ENCODE data around the gene SUSD4.

SUSD4 gene, protein sequence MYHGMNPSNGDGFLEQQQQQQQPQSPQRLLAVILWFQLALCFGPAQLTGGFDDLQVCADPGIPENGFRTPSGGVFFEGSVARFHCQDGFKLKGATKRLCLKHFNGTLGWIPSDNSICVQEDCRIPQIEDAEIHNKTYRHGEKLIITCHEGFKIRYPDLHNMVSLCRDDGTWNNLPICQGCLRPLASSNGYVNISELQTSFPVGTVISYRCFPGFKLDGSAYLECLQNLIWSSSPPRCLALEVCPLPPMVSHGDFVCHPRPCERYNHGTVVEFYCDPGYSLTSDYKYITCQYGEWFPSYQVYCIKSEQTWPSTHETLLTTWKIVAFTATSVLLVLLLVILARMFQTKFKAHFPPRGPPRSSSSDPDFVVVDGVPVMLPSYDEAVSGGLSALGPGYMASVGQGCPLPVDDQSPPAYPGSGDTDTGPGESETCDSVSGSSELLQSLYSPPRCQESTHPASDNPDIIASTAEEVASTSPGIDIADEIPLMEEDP

DNA sequence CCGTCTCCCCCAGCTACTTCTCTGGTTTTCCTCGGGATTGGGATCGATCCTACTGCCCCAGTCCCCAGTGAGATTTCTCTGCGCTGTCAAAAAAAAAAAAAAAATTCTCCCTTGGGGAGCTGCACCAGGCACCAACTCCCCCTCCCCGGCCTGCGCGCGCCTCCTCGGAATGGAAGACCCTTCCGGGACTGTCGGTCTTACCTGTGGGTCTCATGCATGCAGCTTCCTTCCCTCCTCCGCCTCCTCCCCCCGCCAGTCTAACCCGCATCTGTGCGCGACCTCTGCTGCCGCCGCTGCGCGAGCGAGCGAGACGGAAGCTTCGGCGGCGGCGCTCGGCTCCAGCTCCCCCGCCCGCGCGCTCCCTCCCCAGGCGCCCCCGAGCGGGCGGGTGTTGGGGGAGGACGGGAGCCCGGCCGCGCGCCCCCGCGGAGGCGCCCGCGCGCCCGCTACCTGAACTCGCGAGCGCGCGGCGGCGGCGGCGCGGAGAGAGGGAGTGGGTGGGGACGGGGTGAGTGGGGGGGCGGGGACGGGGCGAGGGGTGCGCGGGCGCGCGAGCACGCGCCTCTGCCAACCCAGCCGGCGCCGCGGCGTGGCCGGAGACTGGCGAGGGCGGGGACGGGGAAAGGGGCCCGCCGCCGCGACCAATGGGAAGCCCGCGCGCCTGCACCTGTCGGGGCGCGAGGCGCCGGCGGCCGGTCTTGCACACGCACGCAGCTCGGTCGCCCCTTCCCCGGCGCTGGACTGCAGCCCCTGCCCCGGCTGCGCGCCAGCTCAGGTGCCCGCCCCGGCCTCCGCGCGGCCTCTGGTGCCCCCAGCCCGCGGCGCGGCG is at the start of gene SUSD4:
Gene SUSD4 (minus strand): TSS at position 321 of the 829 bp plus-strand sequence. CDS start 751 bp downstream, outside the sequence.
- Histone ChIP-seq H3K9me2 (ENCODE audit: low read depth, low read length) (no peaks in the 10 kb centered on the region), H3K4me3 (ENCODE audit: low read depth, low read length, poor library complexity, severe bottlenecking) (no peak within 1 kb of the TSS), H2AFZ (ENCODE audit: low read length) (no peak within 1 kb of the TSS), H3F3A (ENCODE audit: insufficient read depth, low read length) (no peaks in the 10 kb centered on the region), H4K20me1 (ENCODE audit: insufficient read depth, low read length) (no peaks in the 10 kb centered on the region), H3K4me1 (ENCODE audit: insufficient read depth, low read length, severe bottlenecking) (no peaks in the 10 kb centered on the region), H3K27me3 (ENCODE audit: insufficient read depth, low read length) (no peaks in the 10 kb centered on the region), H3K36me3 (ENCODE audit: insufficient read depth, low read length) (no peaks in the 10 kb centered on the region), H3K9ac (ENCODE audit: low read length) (no peak within 1 kb of the TSS), H3K9me3 (ENCODE audit: low read length) (no peaks in the 10 kb centered on the region), H3K27ac (ENCODE audit: low read depth, low read length, poor library complexity, severe bottlenecking) (no peak within 1 kb of the TSS), H3K4me2 (ENCODE audit: low read length) (no peak within 1 kb of the TSS), H3K79me2 (ENCODE audit: insufficient read depth, low read length) (no peaks in the 10 kb centered on the region)
- TF ChIP-seq, protein P1, sequence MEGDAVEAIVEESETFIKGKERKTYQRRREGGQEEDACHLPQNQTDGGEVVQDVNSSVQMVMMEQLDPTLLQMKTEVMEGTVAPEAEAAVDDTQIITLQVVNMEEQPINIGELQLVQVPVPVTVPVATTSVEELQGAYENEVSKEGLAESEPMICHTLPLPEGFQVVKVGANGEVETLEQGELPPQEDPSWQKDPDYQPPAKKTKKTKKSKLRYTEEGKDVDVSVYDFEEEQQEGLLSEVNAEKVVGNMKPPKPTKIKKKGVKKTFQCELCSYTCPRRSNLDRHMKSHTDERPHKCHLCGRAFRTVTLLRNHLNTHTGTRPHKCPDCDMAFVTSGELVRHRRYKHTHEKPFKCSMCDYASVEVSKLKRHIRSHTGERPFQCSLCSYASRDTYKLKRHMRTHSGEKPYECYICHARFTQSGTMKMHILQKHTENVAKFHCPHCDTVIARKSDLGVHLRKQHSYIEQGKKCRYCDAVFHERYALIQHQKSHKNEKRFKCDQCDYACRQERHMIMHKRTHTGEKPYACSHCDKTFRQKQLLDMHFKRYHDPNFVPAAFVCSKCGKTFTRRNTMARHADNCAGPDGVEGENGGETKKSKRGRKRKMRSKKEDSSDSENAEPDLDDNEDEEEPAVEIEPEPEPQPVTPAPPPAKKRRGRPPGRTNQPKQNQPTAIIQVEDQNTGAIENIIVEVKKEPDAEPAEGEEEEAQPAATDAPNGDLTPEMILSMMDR (IDR thresholded peaks at IDR 0.05; ENCODE audit: low read length), result no peak
- TF ChIP-seq EZH2 (IDR thresholded peaks at IDR 0.05; ENCODE audit: borderline replicate concordance, low read length), result no peak

DNA sequence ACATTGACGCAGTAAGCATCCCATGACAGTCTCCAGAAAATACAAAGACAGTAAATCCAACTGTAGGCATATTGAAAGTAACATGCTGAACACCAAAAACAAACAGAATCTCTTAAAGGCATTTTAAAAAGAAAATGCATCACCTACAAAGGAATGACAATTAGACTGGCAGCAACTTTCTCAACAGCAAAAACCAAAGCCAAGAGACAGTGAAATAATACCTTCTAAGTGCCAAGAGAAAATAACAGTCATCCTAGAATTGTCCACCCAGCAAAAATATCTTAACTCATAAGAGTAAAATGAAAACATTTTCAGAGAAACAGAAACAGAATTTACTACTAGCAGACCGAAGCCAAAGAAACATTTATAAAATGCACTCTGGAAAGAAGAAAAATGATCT is 49.2 kb upstream of the SUSD4 start:
- Histone ChIP-seq H3K9ac (ENCODE audit: low read length) (no peak overlapping the region), H3K9me2 (ENCODE audit: low read depth, low read length) (no peaks in the 10 kb centered on the region), H2AFZ (ENCODE audit: low read length) (no peak overlapping the region), H3K4me1 (ENCODE audit: insufficient read depth, low read length, severe bottlenecking) (no peaks in the 10 kb centered on the region), H3K4me3 (ENCODE audit: low read depth, low read length, poor library complexity, severe bottlenecking) (no peak overlapping the region), H3K36me3 (ENCODE audit: insufficient read depth, low read length) (no peaks in the 10 kb centered on the region), H3K27ac (ENCODE audit: low read depth, low read length, poor library complexity, severe bottlenecking) (no peak overlapping the region), H4K20me1 (ENCODE audit: insufficient read depth, low read length) (no peaks in the 10 kb centered on the region), H3F3A (ENCODE audit: insufficient read depth, low read length) (no peaks in the 10 kb centered on the region), H3K4me2 (ENCODE audit: low read length) (no peak overlapping the region), H3K79me2 (ENCODE audit: insufficient read depth, low read length) (no peaks in the 10 kb centered on the region), H3K9me3 (ENCODE audit: low read length) (no peaks in the 10 kb centered on the region), H3K27me3 (ENCODE audit: insufficient read depth, low read length) (no peaks in the 10 kb centered on the region)
- TF ChIP-seq, protein P1 (IDR thresholded peaks at IDR 0.05; ENCODE audit: low read length), result no peak
- no peak for TF ChIP-seq EZH2 (IDR thresholded peaks at IDR 0.05; ENCODE audit: borderline replicate concordance, low read length)

DNA sequence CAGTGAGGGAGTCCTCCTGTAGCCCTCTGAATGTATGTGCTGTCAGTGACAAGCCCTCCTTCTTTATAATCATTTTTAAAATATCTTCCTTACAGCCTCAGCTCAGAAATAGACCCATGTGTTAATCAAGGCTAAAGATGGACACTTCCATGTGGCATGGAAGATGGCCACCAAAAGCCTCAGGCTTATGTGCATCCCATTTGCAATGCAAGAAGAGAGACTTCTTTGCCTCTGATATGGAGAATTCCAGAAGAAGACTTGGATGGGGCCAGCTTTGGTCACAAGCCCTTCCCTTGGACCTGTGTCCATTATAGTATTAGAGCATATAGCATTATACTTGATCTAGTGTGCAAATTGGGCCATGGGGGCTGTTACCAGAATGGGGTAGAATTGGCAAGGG is 47.7 kb upstream of the SUSD4 start:
- no peaks in the 10 kb centered on the region for H3K27me3 ChIP-seq (ENCODE audit: insufficient read depth, low read length)
- no peak overlapping the region for H2AFZ ChIP-seq (ENCODE audit: low read length)
- H4K20me1 ChIP-seq (ENCODE audit: insufficient read depth, low read length), result no peaks in the 10 kb centered on the region

More for the DNA sequence above, 47.7 kb upstream of the SUSD4 start:
- Histone ChIP-seq H3K9me3 (ENCODE audit: low read length) (no peaks in the 10 kb centered on the region), H3K4me3 (ENCODE audit: low read depth, low read length, poor library complexity, severe bottlenecking) (no peak overlapping the region), H3K9ac (ENCODE audit: low read length) (no peak overlapping the region), H3F3A (ENCODE audit: insufficient read depth, low read length) (no peaks in the 10 kb centered on the region), H3K27ac (ENCODE audit: low read depth, low read length, poor library complexity, severe bottlenecking) (no peak overlapping the region), H3K36me3 (ENCODE audit: insufficient read depth, low read length) (no peaks in the 10 kb centered on the region), H3K9me2 (ENCODE audit: low read depth, low read length) (no peaks in the 10 kb centered on the region), H3K4me1 (ENCODE audit: insufficient read depth, low read length, severe bottlenecking) (no peaks in the 10 kb centered on the region), H3K4me2 (ENCODE audit: low read length) (no peak overlapping the region), H3K79me2 (ENCODE audit: insufficient read depth, low read length) (no peaks in the 10 kb centered on the region)
- no peak for TF ChIP-seq EZH2 (IDR thresholded peaks at IDR 0.05; ENCODE audit: borderline replicate concordance, low read length)
- TF ChIP-seq, protein P1 (IDR thresholded peaks at IDR 0.05; ENCODE audit: low read length), result no peak

Measured in OCI-LY1 (cell line).